Smooth muscle cell (in vitro differentiated cells): Measurements from ENCODE around the gene TMEM52B. TPM values are rescaled to one million over a fixed set of nuclear protein-coding genes. Genes with fewer than 3 reads are reported as not detected.
A peak's percentile ranks its signal among the peaks of the same experiment; 100 is the strongest.

ENCODE experiments used
- DNase-seq: peaks from one replicate; lab custom pipeline; 2025; ENCODE audit not compliant: unreplicated experiment; lab: John Stamatoyannopoulos, UW
- H2AFZ ChIP-seq: fragments of 200-600 bp; sonication (generic); 2 replicates; pipeline ENCODE4 v1.6.0; 2016; ENCODE audit warnings: antibody characterized with exemption, low read depth, mild to moderate bottlenecking
- H3F3A ChIP-seq: fragments of 200-600 bp; sonication (generic); 2 replicates; pipeline ENCODE4 v1.6.0; 2017; ENCODE audit warnings: antibody characterized with exemption, low read depth
- H3K27ac ChIP-seq: fragments of 200-600 bp; sonication (generic); 2 replicates; pipeline ENCODE4 v1.5.1; 2016; ENCODE audit warnings: low read depth, mild to moderate bottlenecking
- H3K27me3 ChIP-seq: fragments of 200-600 bp; sonication (generic); 2 replicates; pipeline ENCODE4 v1.6.1; 2016; ENCODE audit warnings: low read depth, mild to moderate bottlenecking
- H3K36me3 ChIP-seq: fragments of 200-600 bp; sonication (generic); 2 replicates; pipeline ENCODE4 v1.5.1; 2016; ENCODE audit warnings: low read depth
- H3K4me1 ChIP-seq: fragments of 200-600 bp; sonication (generic); 2 replicates; pipeline ENCODE4 v1.5.1; 2016; ENCODE audit warnings: low read depth
- H3K4me2 ChIP-seq: fragments of 200-600 bp; sonication (generic); 2 replicates; pipeline ENCODE4 v1.6.0; 2016; ENCODE audit warnings: mild to moderate bottlenecking
- H3K4me3 ChIP-seq: fragments of 200-600 bp; sonication (generic); 2 replicates; pipeline ENCODE4 v1.5.1; 2016; ENCODE audit warnings: mild to moderate bottlenecking
- H3K79me2 ChIP-seq: fragments of 200-600 bp; sonication (generic); 2 replicates; pipeline ENCODE4 v1.6.0; 2016; ENCODE audit warnings: low read depth, mild to moderate bottlenecking
- H3K9ac ChIP-seq: fragments of 200-600 bp; sonication (generic); 2 replicates; pipeline ENCODE4 v1.6.0; 2016; ENCODE audit warnings: low read depth
- H3K9me3 ChIP-seq: fragments of 200-600 bp; sonication (generic); replicated peaks from 2 replicates; pipeline ENCODE4 v1.5.1; 2016; ENCODE audit warnings: low read depth
- H4K20me1 ChIP-seq: fragments of 200-600 bp; sonication (generic); 2 replicates; pipeline ENCODE4 v1.6.0; 2016; ENCODE audit warnings: low read depth
- WGBS: methylation state at CpG from one replicate; pipeline ENCODE4 v1.1.7; 2016; ENCODE audit warnings: low lambda C conversion rate; 5-methylcytosine and 5-hydroxymethylcytosine counted together
- polyA plus RNA-seq: library from polyadenylated mRNA; unstranded; fragments of >200 nt; fragmentation: Nextera tagmentation; extraction: Ambion mirVana; gene quantifications from 2 replicates; pipeline ENCODE4 v1.2.1, GENCODE V29; 2016
- total RNA-seq: library from RNA; depleted of rRNA; stranded (reverse); fragments of >200 nt; gene quantifications from 2 replicates; pipeline ENCODE4 v1.2.3, GENCODE V29; 2014
- TF ChIP-seq, protein P1 (sequence below): fragments of 200-600 bp; sonication (generic); IDR thresholded peaks from 2 replicates; pipeline ENCODE4 v1.5.1; 2017; ENCODE audit warnings: borderline replicate concordance, mild to moderate bottlenecking, antibody characterized with exemption; ENCODE audit not compliant: insufficient read depth, poor library complexity, severe bottlenecking

Gene TMEM52B
- total and polyA plus RNA-seq, 2 experiments from 2014 or later, result 0.77 to 2.0 TPM

DNA sequence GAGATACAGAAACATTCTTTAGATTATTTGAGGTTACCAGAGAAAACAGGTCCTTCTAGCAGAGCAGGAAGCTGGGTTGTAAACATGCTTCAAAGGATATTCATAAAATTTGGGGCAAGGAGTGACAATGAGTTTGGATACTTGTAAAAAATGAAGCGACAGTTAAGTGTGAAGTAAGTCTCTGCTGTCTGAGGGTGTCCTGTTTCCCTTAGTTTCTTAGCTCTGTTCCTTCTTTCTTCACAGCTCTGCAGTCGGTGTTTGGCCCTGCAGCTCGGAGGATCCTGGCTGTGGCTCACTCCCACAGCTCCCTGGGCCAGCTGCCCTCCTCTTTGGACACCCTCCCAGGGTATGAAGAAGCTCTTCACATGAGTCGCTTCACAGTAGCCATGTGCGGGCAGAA is 10.8 kb downstream of the TMEM52B start:
- peak overlapping the region; percentile 45 for H3K27ac ChIP-seq
- no peak overlapping the region for H3K4me3 ChIP-seq
- DNase-seq, result no peak
- H3K27me3 ChIP-seq, result no peaks in the 10 kb centered on the region
- peak overlapping the region; percentile 71 for H3K4me2 ChIP-seq
- H3K36me3 ChIP-seq, result no peaks in the 10 kb centered on the region
- no peaks in the 10 kb centered on the region for H3K79me2 ChIP-seq
- H4K20me1 ChIP-seq, result no peaks in the 10 kb centered on the region
- peaks cover 7% of the 10 kb centered on the region for H3F3A ChIP-seq
- 32% methylated on average over 5 of the region's 5 CpGs for WGBS
- peaks cover 2% of the 10 kb centered on the region for H3K4me1 ChIP-seq
- H3K9ac ChIP-seq, result no peak overlapping the region
- peak overlapping the region; percentile 30 for H2AFZ ChIP-seq
- TF ChIP-seq, protein P1, sequence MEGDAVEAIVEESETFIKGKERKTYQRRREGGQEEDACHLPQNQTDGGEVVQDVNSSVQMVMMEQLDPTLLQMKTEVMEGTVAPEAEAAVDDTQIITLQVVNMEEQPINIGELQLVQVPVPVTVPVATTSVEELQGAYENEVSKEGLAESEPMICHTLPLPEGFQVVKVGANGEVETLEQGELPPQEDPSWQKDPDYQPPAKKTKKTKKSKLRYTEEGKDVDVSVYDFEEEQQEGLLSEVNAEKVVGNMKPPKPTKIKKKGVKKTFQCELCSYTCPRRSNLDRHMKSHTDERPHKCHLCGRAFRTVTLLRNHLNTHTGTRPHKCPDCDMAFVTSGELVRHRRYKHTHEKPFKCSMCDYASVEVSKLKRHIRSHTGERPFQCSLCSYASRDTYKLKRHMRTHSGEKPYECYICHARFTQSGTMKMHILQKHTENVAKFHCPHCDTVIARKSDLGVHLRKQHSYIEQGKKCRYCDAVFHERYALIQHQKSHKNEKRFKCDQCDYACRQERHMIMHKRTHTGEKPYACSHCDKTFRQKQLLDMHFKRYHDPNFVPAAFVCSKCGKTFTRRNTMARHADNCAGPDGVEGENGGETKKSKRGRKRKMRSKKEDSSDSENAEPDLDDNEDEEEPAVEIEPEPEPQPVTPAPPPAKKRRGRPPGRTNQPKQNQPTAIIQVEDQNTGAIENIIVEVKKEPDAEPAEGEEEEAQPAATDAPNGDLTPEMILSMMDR, result no peak
- H3K9me3 ChIP-seq, result no peaks in the 10 kb centered on the region

DNA sequence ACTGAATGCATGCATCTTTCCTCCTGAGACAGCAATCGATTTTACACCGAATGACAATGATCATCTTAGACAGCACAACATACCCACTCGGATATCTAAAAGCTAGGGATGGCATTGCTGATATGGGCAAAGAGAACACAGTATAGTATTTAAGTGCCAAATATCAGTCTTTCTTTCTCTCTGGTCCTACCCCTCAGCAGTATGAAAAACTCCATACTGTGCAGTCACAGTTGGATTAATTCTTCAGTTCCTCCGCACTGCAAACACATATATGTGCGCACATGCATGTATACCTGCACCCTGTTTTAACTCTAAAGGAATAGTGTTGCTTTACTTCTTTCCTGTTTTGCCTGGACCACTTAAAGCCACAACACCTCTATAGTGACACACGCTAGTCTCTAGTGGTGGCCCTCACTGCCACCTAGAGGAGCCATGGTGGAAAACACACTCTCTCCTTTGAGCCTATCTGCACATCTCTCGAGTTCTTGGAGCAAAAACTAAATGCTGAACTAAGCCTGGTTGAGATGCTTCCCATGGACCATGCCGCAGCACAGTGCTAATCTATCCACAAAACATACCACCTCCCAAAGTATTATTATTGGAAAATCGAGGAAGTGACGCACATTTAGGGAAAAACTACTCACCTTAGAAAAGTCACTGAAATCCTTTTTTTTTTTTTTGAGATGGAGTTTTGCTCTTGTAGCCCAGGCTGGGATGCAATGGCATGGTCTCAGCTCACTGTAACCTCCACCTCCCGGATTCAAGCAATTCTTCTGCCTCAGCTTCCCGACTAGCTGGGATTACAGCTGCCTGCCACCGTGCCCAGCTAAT is 11.9 kb downstream of the TMEM52B start:
- TF ChIP-seq, protein P1, result peak; percentile 57
- H3K4me1 ChIP-seq, result peaks cover 2% of the 10 kb centered on the region

DNA sequence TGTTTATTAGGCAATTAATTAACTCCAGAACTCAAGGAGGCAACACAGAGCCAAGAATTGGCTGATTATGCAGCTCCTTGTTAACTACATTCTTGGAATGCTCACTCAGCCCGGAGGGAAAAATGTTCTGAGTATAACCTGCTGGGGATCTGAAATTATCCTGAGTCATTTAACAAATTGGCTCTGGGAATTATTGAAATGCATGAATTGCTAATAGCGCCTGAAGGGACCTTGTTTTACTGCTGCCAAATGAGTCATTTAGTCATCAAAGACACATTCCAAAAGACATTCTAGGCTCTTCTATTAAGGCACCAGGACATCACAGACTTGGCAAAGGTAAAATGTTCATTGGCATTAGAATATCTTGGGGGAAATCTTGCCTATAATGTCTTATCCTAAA is 13.0 kb downstream of the TMEM52B start:
- TF ChIP-seq, protein P1, result no peak
- no peak overlapping the region for H3K9ac ChIP-seq
- no peaks in the 10 kb centered on the region for H3K36me3 ChIP-seq
- no peaks in the 10 kb centered on the region for H3K9me3 ChIP-seq
- no peak for DNase-seq
- H3K4me2 ChIP-seq, result peak overlapping the region; percentile 59
- H3K79me2 ChIP-seq, result no peaks in the 10 kb centered on the region
- H3F3A ChIP-seq, result peaks cover 7% of the 10 kb centered on the region
- H3K4me1 ChIP-seq, result peaks cover 2% of the 10 kb centered on the region
- peak overlapping the region; percentile 55 for H3K27ac ChIP-seq
- H2AFZ ChIP-seq, result no peak overlapping the region
- H3K27me3 ChIP-seq, result no peaks in the 10 kb centered on the region
- H3K4me3 ChIP-seq, result no peak overlapping the region
- WGBS, result 8% methylated on average over 2 of the region's 2 CpGs
- H4K20me1 ChIP-seq, result no peaks in the 10 kb centered on the region

More for the DNA sequence above, 11.9 kb downstream of the TMEM52B start:
- no peak for DNase-seq
- H3K4me2 ChIP-seq, result no peak overlapping the region
- no peaks in the 10 kb centered on the region for H4K20me1 ChIP-seq
- H3K9me3 ChIP-seq, result no peaks in the 10 kb centered on the region
- H3K36me3 ChIP-seq, result no peaks in the 10 kb centered on the region
- H3K27me3 ChIP-seq, result no peaks in the 10 kb centered on the region
- no peaks in the 10 kb centered on the region for H3K79me2 ChIP-seq
- no peak overlapping the region for H3K9ac ChIP-seq
- 46% methylated on average over 13 of the region's 13 CpGs for WGBS
- no peak overlapping the region for H3K4me3 ChIP-seq
- H3F3A ChIP-seq, result peaks cover 7% of the 10 kb centered on the region
- H3K27ac ChIP-seq, result peak overlapping the region; percentile 55
- H2AFZ ChIP-seq, result no peak overlapping the region
